SK-N-SH (cell line): ENCODE data around the gene EEF1AKMT3.

Experiments
- EP300 ChIP-seq, 2 experiments: IDR thresholded peaks; 2 replicates each; pipeline versions ENCODE4 v1.4.0 to v1.6.1; 2012; ENCODE audit warnings: borderline replicate concordance in 1 of 2, low read depth in 1 of 2, low read length in 1 of 2
- FOSL2 ChIP-seq: IDR thresholded peaks from 2 replicates; pipeline ENCODE4 v1.4.0; 2012; ENCODE audit warnings: low read depth, mild to moderate bottlenecking, moderate library complexity, borderline replicate concordance
- FOXJ3 ChIP-seq: sonication (generic); formaldehyde crosslinking; IDR thresholded peaks from 2 replicates; pipeline ENCODE4 v1.5.1; 2020; ENCODE audit warnings: mild to moderate bottlenecking, missing genetic modification reagents
- FOXM1 ChIP-seq: IDR thresholded peaks from 2 replicates; pipeline ENCODE4 v1.4.0; 2012; ENCODE audit warnings: low read depth, mild to moderate bottlenecking
- JUND ChIP-seq: IDR thresholded peaks from 2 replicates; pipeline ENCODE4 v1.4.0; 2012
- MXI1 ChIP-seq: IDR thresholded peaks from 2 replicates; pipeline ENCODE4 v1.6.1; 2012; ENCODE audit warnings: mild to moderate bottlenecking, low read depth, low read length, improper control_type of control experiment
- NFIC ChIP-seq: IDR thresholded peaks from 2 replicates; pipeline ENCODE4 v1.4.0; 2012; ENCODE audit warnings: borderline replicate concordance
- POLR2AphosphoS5 ChIP-seq: IDR thresholded peaks from 2 replicates; pipeline ENCODE4 v1.6.1; 2012; ENCODE audit warnings: low read depth, low read length
- RXRA ChIP-seq: IDR thresholded peaks from 2 replicates; pipeline ENCODE4 v1.4.0; 2012; ENCODE audit warnings: low read depth, mild to moderate bottlenecking, borderline replicate concordance
- TAF1 ChIP-seq: IDR thresholded peaks from 2 replicates; pipeline ENCODE4 v1.6.1; 2012; ENCODE audit warnings: low read depth, mild to moderate bottlenecking, low read length, moderate library complexity, borderline replicate concordance
- USF1 ChIP-seq: IDR thresholded peaks from 2 replicates; pipeline ENCODE4 v1.4.0; 2012; ENCODE audit warnings: low read depth, borderline replicate concordance
- USF2 ChIP-seq: fragments of 150-350 bp; IDR thresholded peaks from 2 replicates; pipeline ENCODE4 v1.6.1; 2017; ENCODE audit warnings: antibody characterized with exemption, low read length, low read depth, borderline replicate concordance
- TF ChIP-seq, protein P1 (sequence below): fragments of 200-600 bp; sonication (generic); IDR thresholded peaks from 2 replicates; pipeline ENCODE4 v1.6.1; 2017; ENCODE audit warnings: antibody characterized with exemption, mild to moderate bottlenecking, moderate library complexity
- TF ChIP-seq, protein P2 (sequence below): IDR thresholded peaks from 2 replicates; pipeline ENCODE4 v1.6.1; 2012; ENCODE audit warnings: mild to moderate bottlenecking, low read depth, low read length, moderate library complexity

- TF ChIP-seq, protein P1, sequence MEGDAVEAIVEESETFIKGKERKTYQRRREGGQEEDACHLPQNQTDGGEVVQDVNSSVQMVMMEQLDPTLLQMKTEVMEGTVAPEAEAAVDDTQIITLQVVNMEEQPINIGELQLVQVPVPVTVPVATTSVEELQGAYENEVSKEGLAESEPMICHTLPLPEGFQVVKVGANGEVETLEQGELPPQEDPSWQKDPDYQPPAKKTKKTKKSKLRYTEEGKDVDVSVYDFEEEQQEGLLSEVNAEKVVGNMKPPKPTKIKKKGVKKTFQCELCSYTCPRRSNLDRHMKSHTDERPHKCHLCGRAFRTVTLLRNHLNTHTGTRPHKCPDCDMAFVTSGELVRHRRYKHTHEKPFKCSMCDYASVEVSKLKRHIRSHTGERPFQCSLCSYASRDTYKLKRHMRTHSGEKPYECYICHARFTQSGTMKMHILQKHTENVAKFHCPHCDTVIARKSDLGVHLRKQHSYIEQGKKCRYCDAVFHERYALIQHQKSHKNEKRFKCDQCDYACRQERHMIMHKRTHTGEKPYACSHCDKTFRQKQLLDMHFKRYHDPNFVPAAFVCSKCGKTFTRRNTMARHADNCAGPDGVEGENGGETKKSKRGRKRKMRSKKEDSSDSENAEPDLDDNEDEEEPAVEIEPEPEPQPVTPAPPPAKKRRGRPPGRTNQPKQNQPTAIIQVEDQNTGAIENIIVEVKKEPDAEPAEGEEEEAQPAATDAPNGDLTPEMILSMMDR, result no peak
- TF ChIP-seq RXRA (no peak), EP300 (IDR thresholded peaks at IDR 0.05; ENCODE audit: borderline replicate concordance in 1 of 2, low read depth in 1 of 2, low read length in 1 of 2) (no peak), JUND (no peak), TAF1 (no peak), USF1 (no peak), USF2 (no peak), FOXM1 (no peak), POLR2AphosphoS5 (no peak), FOXJ3 (no peak), FOSL2 (no peak), MXI1 (no peak), NFIC (no peak)
- TF ChIP-seq, protein P2, sequence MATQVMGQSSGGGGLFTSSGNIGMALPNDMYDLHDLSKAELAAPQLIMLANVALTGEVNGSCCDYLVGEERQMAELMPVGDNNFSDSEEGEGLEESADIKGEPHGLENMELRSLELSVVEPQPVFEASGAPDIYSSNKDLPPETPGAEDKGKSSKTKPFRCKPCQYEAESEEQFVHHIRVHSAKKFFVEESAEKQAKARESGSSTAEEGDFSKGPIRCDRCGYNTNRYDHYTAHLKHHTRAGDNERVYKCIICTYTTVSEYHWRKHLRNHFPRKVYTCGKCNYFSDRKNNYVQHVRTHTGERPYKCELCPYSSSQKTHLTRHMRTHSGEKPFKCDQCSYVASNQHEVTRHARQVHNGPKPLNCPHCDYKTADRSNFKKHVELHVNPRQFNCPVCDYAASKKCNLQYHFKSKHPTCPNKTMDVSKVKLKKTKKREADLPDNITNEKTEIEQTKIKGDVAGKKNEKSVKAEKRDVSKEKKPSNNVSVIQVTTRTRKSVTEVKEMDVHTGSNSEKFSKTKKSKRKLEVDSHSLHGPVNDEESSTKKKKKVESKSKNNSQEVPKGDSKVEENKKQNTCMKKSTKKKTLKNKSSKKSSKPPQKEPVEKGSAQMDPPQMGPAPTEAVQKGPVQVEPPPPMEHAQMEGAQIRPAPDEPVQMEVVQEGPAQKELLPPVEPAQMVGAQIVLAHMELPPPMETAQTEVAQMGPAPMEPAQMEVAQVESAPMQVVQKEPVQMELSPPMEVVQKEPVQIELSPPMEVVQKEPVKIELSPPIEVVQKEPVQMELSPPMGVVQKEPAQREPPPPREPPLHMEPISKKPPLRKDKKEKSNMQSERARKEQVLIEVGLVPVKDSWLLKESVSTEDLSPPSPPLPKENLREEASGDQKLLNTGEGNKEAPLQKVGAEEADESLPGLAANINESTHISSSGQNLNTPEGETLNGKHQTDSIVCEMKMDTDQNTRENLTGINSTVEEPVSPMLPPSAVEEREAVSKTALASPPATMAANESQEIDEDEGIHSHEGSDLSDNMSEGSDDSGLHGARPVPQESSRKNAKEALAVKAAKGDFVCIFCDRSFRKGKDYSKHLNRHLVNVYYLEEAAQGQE, result no peak
Observed at GRCh38 chr12:57821474-57822214, 49.2 kb downstream of the EEF1AKMT3 start.
